ENCODE results near the gene EP400.

DNA sequence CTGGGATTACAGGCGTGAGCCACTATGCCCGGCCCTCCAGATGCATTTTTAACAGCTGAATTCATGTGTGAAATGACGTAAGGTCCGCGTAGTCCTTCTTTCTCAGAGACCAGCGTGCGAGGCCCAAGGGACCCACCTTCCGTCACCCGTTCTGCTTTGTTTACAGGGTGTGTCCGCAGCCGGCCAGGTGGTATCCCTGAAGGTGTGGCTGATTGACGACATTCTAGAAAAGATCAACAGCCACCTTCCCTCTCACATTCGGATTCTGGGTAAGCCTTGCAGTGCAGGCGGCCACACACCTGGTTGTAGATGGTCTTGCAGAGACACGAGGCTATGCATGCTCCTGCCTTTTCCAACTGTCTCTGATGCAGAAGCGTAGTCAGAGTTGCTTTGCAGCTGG lies 10.7 kb upstream of the EP400 start:
- TF ChIP-seq EZH2 (IDR thresholded peaks at IDR 0.05; ENCODE audit: borderline replicate concordance) (no peak), CTCF (IDR thresholded peaks at IDR 0.05; ENCODE audit: poor library complexity) (no peak)
